A673 (cell line): ENCODE measurements around the gene FAM222B. TPM values are rescaled to one million over a fixed set of nuclear protein-coding genes. Genes with fewer than 3 reads are reported as not detected.
A peak's percentile ranks its signal among the peaks of the same experiment; 100 is the strongest.

ENCODE experiments used
- BruUV-seq: library from RNA; stranded (reverse); fragments of 400-500 nt; replicated peaks from 2 replicates; lab custom pipeline; 2021; lab: Mats Ljungman, UMichigan
- CTCF ChIA-PET: fragments of 300-600 bp; sonication (Branson Sonifier 250); formaldehyde crosslinking; loops from one replicate; lab custom pipeline; 2022; ENCODE audit warnings: antibody characterized with exemption; lab: Charles Lee
- POLR2A ChIA-PET: fragments of 300-600 bp; sonication (Branson Sonifier 250); formaldehyde crosslinking; loops from one replicate; lab custom pipeline; 2022; ENCODE audit warnings: antibody characterized with exemption; ENCODE audit not compliant: low non-redundant PET; lab: Charles Lee
- DNase-seq: peaks from one replicate; pipeline ENCODE4 v3.0.0-alpha.2; 2015; ENCODE audit warnings: low spot score
- H3K27ac ChIP-seq: fragments of 200-600 bp; sonication (generic); 2 replicates; pipeline ENCODE4 v1.5.1; 2016; ENCODE audit warnings: mixed run types, low read depth, mild to moderate bottlenecking, mixed read lengths, antibody characterized with exemption, low read length; ENCODE audit not compliant: poor library complexity, severe bottlenecking
- H3K27me3 ChIP-seq: fragments of 200-600 bp; sonication (generic); replicated peaks from 2 replicates; pipeline ENCODE4 v1.6.1; 2017; ENCODE audit warnings: mixed run types, low read depth, mild to moderate bottlenecking, mixed read lengths, antibody characterized with exemption, low read length; ENCODE audit not compliant: insufficient read depth, poor library complexity
- H3K36me3 ChIP-seq: fragments of 200-600 bp; sonication (generic); 2 replicates; pipeline ENCODE4 v1.6.1; 2016; ENCODE audit warnings: mixed run types, mild to moderate bottlenecking, mixed read lengths, antibody characterized with exemption, low read length; ENCODE audit not compliant: insufficient read depth, poor library complexity, severe bottlenecking
- H3K4me1 ChIP-seq: fragments of 200-600 bp; sonication (generic); 2 replicates; pipeline ENCODE4 v1.6.1; 2017; ENCODE audit warnings: mixed run types, mild to moderate bottlenecking, mixed read lengths, antibody characterized with exemption, low read length; ENCODE audit not compliant: insufficient read depth, poor library complexity, severe bottlenecking
- H3K4me3 ChIP-seq: fragments of 200-600 bp; sonication (generic); 2 replicates; pipeline ENCODE4 v1.5.1; 2016; ENCODE audit warnings: low read depth, mixed run types, mild to moderate bottlenecking, mixed read lengths, low read length; ENCODE audit not compliant: poor library complexity, severe bottlenecking
- H3K9me3 ChIP-seq: fragments of 200-600 bp; sonication (generic); 2 replicates; pipeline ENCODE4 v1.6.1; 2016; ENCODE audit warnings: mixed run types, low read depth, mild to moderate bottlenecking, mixed read lengths, antibody characterized with exemption, low read length; ENCODE audit not compliant: poor library complexity, severe bottlenecking
- EZH2 ChIP-seq: fragments of 200-600 bp; sonication (generic); IDR thresholded peaks from 2 replicates; pipeline ENCODE4 v1.6.1; 2017; ENCODE audit warnings: borderline replicate concordance, low read depth, mild to moderate bottlenecking, mixed read lengths, antibody characterized with exemption, low read length; ENCODE audit not compliant: poor library complexity, severe bottlenecking
- intact Hi-C: fragments of 100-400 bp; cut with micrococcal nuclease; formaldehyde crosslinking; loops from one replicate; pipeline ENCODE4 v1.10.0; 2022; ENCODE audit not compliant: unreplicated experiment
- total RNA-seq: library from RNA; stranded (reverse); gene quantifications from 2 replicates; pipeline ENCODE4 v1.2.3, GENCODE V29; 2021
- TF ChIP-seq, protein P1 (sequence below): fragments of 300-800, 200-600 bp; sonication (generic); conservative IDR thresholded peaks from 2 replicates; pipeline ENCODE4 v1.5.1; 2017; ENCODE audit warnings: low read depth, mild to moderate bottlenecking, antibody characterized with exemption, low read length, moderate library complexity, mixed read lengths

The FAM222B gene
- total RNA-seq, 1 experiment from 2014 or later, result 27.3 TPM

DNA sequence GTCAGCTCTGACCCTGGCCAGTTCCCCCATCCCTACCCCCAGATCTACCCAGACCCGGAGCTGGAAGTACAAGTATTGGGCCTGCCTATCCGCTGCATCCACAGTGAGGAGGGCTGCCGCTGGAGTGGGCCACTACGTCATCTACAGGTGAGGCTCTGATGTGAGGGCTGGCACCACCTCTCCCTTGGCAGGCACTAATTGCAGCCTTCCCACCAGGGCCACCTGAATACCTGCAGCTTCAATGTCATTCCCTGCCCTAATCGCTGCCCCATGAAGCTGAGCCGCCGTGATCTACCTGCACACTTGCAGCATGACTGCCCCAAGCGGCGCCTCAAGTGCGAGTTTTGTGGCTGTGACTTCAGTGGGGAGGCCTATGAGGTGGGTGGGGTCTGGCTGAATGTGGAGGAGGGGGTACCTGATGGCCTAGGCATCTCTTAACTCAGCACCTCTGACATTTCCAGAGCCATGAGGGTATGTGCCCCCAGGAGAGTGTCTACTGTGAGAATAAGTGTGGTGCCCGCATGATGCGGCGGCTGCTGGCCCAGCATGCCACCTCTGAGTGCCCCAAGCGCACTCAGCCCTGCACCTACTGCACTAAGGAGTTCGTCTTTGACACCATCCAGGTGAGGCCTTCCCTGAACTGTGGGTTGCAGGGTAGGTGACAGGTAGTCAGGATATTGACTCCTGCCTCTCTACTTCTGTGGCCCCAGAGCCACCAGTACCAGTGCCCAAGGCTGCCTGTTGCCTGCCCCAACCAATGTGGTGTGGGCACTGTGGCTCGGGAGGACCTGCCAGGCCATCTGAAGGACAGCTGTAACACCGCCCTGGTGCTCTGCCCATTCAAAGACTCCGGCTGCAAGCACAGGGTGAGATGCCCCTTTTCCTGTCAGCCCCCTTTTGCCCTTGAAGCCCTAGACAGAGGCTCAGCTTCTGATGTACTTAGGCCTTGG lies 94.5 kb downstream of the FAM222B start:
- peaks cover 25% of the 10 kb centered on the region for H3K4me1 ChIP-seq
- H3K9me3 ChIP-seq, result no peaks in the 10 kb centered on the region
- DNase-seq, result no peak
- peaks cover 43% of the 10 kb centered on the region for H3K36me3 ChIP-seq
- no peak for TF ChIP-seq EZH2
- TF ChIP-seq, protein P1, sequence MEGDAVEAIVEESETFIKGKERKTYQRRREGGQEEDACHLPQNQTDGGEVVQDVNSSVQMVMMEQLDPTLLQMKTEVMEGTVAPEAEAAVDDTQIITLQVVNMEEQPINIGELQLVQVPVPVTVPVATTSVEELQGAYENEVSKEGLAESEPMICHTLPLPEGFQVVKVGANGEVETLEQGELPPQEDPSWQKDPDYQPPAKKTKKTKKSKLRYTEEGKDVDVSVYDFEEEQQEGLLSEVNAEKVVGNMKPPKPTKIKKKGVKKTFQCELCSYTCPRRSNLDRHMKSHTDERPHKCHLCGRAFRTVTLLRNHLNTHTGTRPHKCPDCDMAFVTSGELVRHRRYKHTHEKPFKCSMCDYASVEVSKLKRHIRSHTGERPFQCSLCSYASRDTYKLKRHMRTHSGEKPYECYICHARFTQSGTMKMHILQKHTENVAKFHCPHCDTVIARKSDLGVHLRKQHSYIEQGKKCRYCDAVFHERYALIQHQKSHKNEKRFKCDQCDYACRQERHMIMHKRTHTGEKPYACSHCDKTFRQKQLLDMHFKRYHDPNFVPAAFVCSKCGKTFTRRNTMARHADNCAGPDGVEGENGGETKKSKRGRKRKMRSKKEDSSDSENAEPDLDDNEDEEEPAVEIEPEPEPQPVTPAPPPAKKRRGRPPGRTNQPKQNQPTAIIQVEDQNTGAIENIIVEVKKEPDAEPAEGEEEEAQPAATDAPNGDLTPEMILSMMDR, result no peak
- BruUV-seq, result no TSS peak
- H3K4me3 ChIP-seq, result no peak overlapping the region
- intact Hi-C loops, result loop anchor here (5.0 kb wide), 1 partner anchor 154 kb away; the partner anchor contains the start of gene DHRS13
- H3K27ac ChIP-seq, result peak overlapping the region; percentile 55
- H3K27me3 ChIP-seq, result no peaks in the 10 kb centered on the region
- POLR2A ChIA-PET, result no interaction called here
- CTCF ChIA-PET, result interaction anchor here (0.5 to 1.9 kb wide), 3 partner anchors 21 to 369 kb away, joined by 3 to 12 read pairs (median 7); partner anchors contain the start of genes NEK8 and TLCD1

DNA sequence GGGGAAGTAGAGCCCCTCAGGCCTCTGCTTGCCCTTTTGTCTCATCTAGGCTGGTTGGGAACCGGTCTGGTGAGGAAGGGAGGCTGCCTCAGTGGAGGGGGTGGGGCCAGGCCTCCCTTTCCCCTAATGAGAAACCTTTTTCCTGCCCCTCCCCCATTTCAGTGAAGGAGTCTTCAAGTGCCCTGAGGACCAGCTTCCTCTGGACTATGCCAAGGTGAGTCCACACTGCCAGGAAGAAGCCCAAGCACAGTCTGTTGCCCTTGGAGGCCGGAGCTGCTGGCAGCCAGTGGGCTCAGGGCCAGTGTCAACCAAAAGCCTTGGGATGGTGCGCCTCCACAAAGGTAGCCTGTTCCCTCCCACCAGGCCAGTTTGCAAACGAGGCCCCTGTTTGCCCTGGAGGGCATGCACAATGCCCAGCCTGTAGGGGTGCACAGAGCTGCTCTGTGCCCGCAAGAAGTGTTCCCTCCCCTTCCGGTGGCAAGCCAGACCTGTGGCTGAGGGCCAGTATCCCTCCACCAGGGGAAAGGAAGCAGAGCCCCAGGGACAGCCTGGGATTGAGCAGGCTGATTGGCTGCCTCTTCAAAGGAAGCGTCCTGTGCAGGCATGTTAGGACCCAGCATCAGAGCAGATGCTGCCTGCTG lies 95.4 kb downstream of the FAM222B start:
- H3K36me3 ChIP-seq, result peaks cover 43% of the 10 kb centered on the region
- POLR2A ChIA-PET, result no interaction called here
- no peaks in the 10 kb centered on the region for H3K27me3 ChIP-seq
- peaks cover 32% of the 10 kb centered on the region for H3K4me1 ChIP-seq
- peak overlapping the region; percentile 94 for H3K27ac ChIP-seq
- CTCF ChIA-PET, result interaction anchor here (0.5 to 3.2 kb wide), 2 partner anchors 20 to 146 kb away, joined by 7 to 17 read pairs; partner anchors contain the start of gene TLCD1
- no TSS peak for BruUV-seq
- TF ChIP-seq EZH2, result no peak
- TF ChIP-seq, protein P1, result no peak
- intact Hi-C loops, result loop anchor here (5.0 kb wide), 1 partner anchor 155 kb away; the partner anchor contains the start of gene DHRS13
- H3K9me3 ChIP-seq, result no peaks in the 10 kb centered on the region
- no peak overlapping the region for H3K4me3 ChIP-seq
- DNase-seq, result no peak

DNA sequence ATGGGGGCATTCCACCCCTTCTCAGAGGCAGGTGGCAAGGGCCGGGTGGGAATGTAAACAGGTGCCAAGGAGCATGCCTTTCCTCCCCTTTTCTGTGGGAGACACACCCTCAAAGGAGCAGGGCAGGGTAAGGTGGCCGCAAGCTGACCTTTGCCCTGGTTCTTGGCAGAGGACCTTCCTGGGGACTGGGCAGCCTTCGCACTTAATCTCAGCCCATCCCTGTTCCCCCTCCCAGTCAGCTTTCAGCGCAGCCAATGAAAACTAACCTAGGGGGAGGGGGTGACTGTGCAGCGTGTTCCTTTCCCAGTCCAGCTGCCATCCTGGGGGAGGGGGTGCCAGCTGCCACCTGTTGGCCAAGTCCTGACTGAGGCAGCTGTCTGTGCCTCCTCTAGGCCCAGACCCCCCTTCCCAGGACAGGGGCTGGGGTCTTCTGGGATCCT lies 96.0 kb downstream of the FAM222B start:
- no peaks in the 10 kb centered on the region for H3K27me3 ChIP-seq
- H3K27ac ChIP-seq, result peak overlapping the region; percentile 94
- no peaks in the 10 kb centered on the region for H3K9me3 ChIP-seq
- no peak for DNase-seq
- CTCF ChIA-PET, result interaction anchor here (3.2 kb wide), 1 partner anchor 20 kb away, joined by 17 read pairs; the partner anchor contains the start of gene TLCD1
- no TSS peak for BruUV-seq
- POLR2A ChIA-PET, result no interaction called here
- H3K4me3 ChIP-seq, result peak overlapping the region; percentile 72
- peaks cover 41% of the 10 kb centered on the region for H3K36me3 ChIP-seq
- peaks cover 32% of the 10 kb centered on the region for H3K4me1 ChIP-seq
- TF ChIP-seq EZH2, result no peak
- TF ChIP-seq, protein P1, result no peak
- intact Hi-C loops, result loop anchor here (5.0 kb wide), 1 partner anchor 156 kb away; the partner anchor contains the start of gene DHRS13
